ENCODE measurements around the gene GABRB3. TPM values are rescaled to one million over a fixed set of nuclear protein-coding genes. Genes with fewer than 3 reads are reported as not detected.
A peak's percentile ranks its signal among the peaks of the same experiment; 100 is the strongest.

The GABRB3 gene
- total RNA-seq, 2 donors from 2014 or later = 0.72 to 1.1 TPM

- Histone ChIP-seq H3K27ac (no peak overlapping the region), H3K9me3 (no peaks in the 10 kb centered on the region), H3K4me1 (no peaks in the 10 kb centered on the region), H3K36me3 (no peaks in the 10 kb centered on the region), H3K27me3 (no peaks in the 10 kb centered on the region), H3K9ac (ENCODE audit: low read depth in 2 of 2, low read length in 2 of 2) (no peak overlapping the region), H3K4me3 (no peak overlapping the region)
- no peak for TF ChIP-seq CTCF (IDR thresholded peaks at IDR 0.05)
- DNase-seq = no peak
- intact Hi-C loops (cut with DNase I) = no loop called here
These were observed 31.4 kb upstream of the GABRB3 start for GRCh38 chr15:26804063-26804804.

GRCh38 chr15:26790118-26790517 is 17.3 kb upstream of the GABRB3 start:
- Histone ChIP-seq H3K36me3 (no peaks in the 10 kb centered on the region), H3K9ac (ENCODE audit: low read depth in 2 of 2, low read length in 2 of 2) (no peak overlapping the region), H3K4me3 (no peak overlapping the region), H3K9me3 (no peaks in the 10 kb centered on the region), H3K4me1 (no peaks in the 10 kb centered on the region), H3K27me3 (no peaks in the 10 kb centered on the region), H3K27ac (no peak overlapping the region)
- no peak for TF ChIP-seq CTCF (IDR thresholded peaks at IDR 0.05)
- intact Hi-C loops (cut with DNase I) = no loop called here
- no peak for DNase-seq

GRCh38 chr15:26781816-26782215 is 8.9 kb upstream of the GABRB3 start:
- intact Hi-C loops (cut with DNase I) = no loop called here
- no peak for DNase-seq
- Histone ChIP-seq H3K4me3 (no peak overlapping the region), H3K4me1 (no peaks in the 10 kb centered on the region), H3K9ac (ENCODE audit: low read depth in 2 of 2, low read length in 2 of 2) (no peak overlapping the region), H3K36me3 (no peaks in the 10 kb centered on the region), H3K27me3 (no peaks in the 10 kb centered on the region), H3K9me3 (no peaks in the 10 kb centered on the region), H3K27ac (no peak overlapping the region)
- no peak for TF ChIP-seq CTCF (IDR thresholded peaks at IDR 0.05)

- H3K9ac ChIP-seq (ENCODE audit: low read depth in 2 of 2, low read length in 2 of 2) = no peak overlapping the region
- H3K27me3 ChIP-seq = peaks cover 22% of the 10 kb centered on the region
- no peaks in the 10 kb centered on the region for H3K4me1 ChIP-seq
- H3K9me3 ChIP-seq = no peaks in the 10 kb centered on the region
- H3K27ac ChIP-seq = no peak overlapping the region
- TF ChIP-seq CTCF (IDR thresholded peaks at IDR 0.05) = no peak
- H3K36me3 ChIP-seq = no peaks in the 10 kb centered on the region
- intact Hi-C loops (cut with DNase I) = no loop called here
- H3K4me3 ChIP-seq = no peak overlapping the region
- DNase-seq = no peak
These were observed 1.1 kb upstream of the GABRB3 start for GRCh38 chr15:26773917-26774316.

- Histone ChIP-seq H3K27ac (no peak overlapping the region), H3K9me3 (no peaks in the 10 kb centered on the region), H3K36me3 (no peaks in the 10 kb centered on the region), H3K4me3 (no peak overlapping the region), H3K27me3 (peaks cover 22% of the 10 kb centered on the region), H3K4me1 (no peaks in the 10 kb centered on the region), H3K9ac (ENCODE audit: low read depth in 2 of 2, low read length in 2 of 2) (no peak overlapping the region)
- intact Hi-C loops (cut with DNase I) = no loop called here
- TF ChIP-seq CTCF (IDR thresholded peaks at IDR 0.05) = no peak
- peak; percentile 25 for DNase-seq
These were observed 406 bp upstream of the GABRB3 start for GRCh38 chr15:26773067-26773877.
